Sciatic nerve (tissue), 2 donors: ENCODE measurements around the gene GNL3. TPM values are rescaled to one million over a fixed set of nuclear protein-coding genes. Genes with fewer than 3 reads are reported as not detected.

Source experiments
- ATAC-seq: fragments of 200-7000 bp; cut with Tn5 transposase; one replicate; pipeline ENCODE4 v1.9.1; 2020; ENCODE audit warnings: mild to moderate bottlenecking, moderate library complexity
- DNase-seq: peaks from one replicate; pipeline ENCODE4 v3.0.0-alpha.2; 2020; ENCODE audit warnings: low spot score
- intact Hi-C: fragments of 100-400 bp; cut with DNase I; formaldehyde crosslinking; loops from one replicate; pipeline ENCODE4 v1.14.2; 2022
- total RNA-seq: library from RNA; stranded (reverse); fragmentation: NEBNext Ultra II Directional; extraction: Animal tissue kit (Norgen Biotek cat#: 25700); gene quantifications from one replicate; pipeline ENCODE4 v1.2.1, GENCODE V29; 2021
- donor health status: DM: no; HTN: no; CAD: no.
- donor health status: DM: no; HTN: no; CAD: no.

Gene GNL3
- total RNA-seq, 1 donor from 2014 or later, result 55.4 TPM

- DNase-seq, result no peak
- no peak for ATAC-seq
- intact Hi-C loops, result loop anchor here (10.0 kb wide), 1 partner anchor 229 kb away; the partner anchor contains the start of genes NISCH and TNNC1
Observed at GRCh38 chr3:52684184-52684583, 1.6 kb upstream of the GNL3 start.

- ATAC-seq, result peak; percentile 86
- intact Hi-C loops, result loop anchor here (5.0 to 10.0 kb wide), 2 partner anchors 230 to 698 kb away; partner anchors contain the start of genes NISCH and TNNC1
- DNase-seq, result peak; percentile 80
Observed at GRCh38 chr3:52685285-52685708, 535 bp upstream of the GNL3 start.

GRCh38 chr3:52688266-52688665, 2.4 kb downstream of the GNL3 start:
- intact Hi-C loops, result loop anchor here (5.0 to 10.0 kb wide), 2 partner anchors 233 to 701 kb away; partner anchors contain the start of genes NISCH and TNNC1
- ATAC-seq (no peak), DNase-seq (no peak)

GRCh38 chr3:52689151-52689550, 3.3 kb downstream of the GNL3 start:
- ATAC-seq (no peak), DNase-seq (no peak)
- intact Hi-C loops, result loop anchor here (5.0 to 10.0 kb wide), 2 partner anchors 234 to 702 kb away; partner anchors contain the start of genes NISCH and TNNC1

- intact Hi-C loops, result no loop called here
- DNase-seq, result no peak
- no peak for ATAC-seq
Observed at GRCh38 chr3:52690560-52690959, 4.7 kb downstream of the GNL3 start.

- intact Hi-C loops, result no loop called here
- DNase-seq (no peak), ATAC-seq (no peak)
Observed at GRCh38 chr3:52693071-52693470, 7.2 kb downstream of the GNL3 start.

GRCh38 chr3:52694528-52695189, 8.8 kb downstream of the GNL3 start:
- ATAC-seq (no peak), DNase-seq (no peak)
- intact Hi-C loops, result loop anchor here (5.0 kb wide), 1 partner anchor 238 kb away; no protein-coding TSS in a partner anchor

GRCh38 chr3:52695798-52696671, 10.2 kb downstream of the GNL3 start:
- intact Hi-C loops, result loop anchor here (5.0 kb wide), 1 partner anchor 236 kb away; no protein-coding TSS in a partner anchor
- DNase-seq, result no peak
- ATAC-seq, result no peak

GRCh38 chr3:52696830-52697631, 11.2 kb downstream of the GNL3 start:
- intact Hi-C loops, result loop anchor here (5.0 kb wide), 1 partner anchor 235 kb away; no protein-coding TSS in a partner anchor

GRCh38 chr3:52697632-52697965, 11.8 kb downstream of the GNL3 start:
- no peak for DNase-seq
- ATAC-seq, result no peak
- intact Hi-C loops, result loop anchor here (5.0 kb wide), 1 partner anchor 235 kb away; no protein-coding TSS in a partner anchor

More at GRCh38 chr3:52696830-52697631, 11.2 kb downstream of the GNL3 start:
- DNase-seq, result no peak
- ATAC-seq, result no peak

GRCh38 chr3:52703341-52703740, 17.5 kb downstream of the GNL3 start:
- ATAC-seq, result no peak
- intact Hi-C loops, result no loop called here
- DNase-seq, result no peak

- intact Hi-C loops, result no loop called here
- ATAC-seq (peak; percentile 33), DNase-seq (no peak)
Observed at GRCh38 chr3:52704611-52705437, 19.0 kb downstream of the GNL3 start.

GRCh38 chr3:52705438-52705687, 19.5 kb downstream of the GNL3 start:
- no peak for DNase-seq
- intact Hi-C loops, result no loop called here

GRCh38 chr3:52705688-52706686, 20.2 kb downstream of the GNL3 start, which contains the start of the genes GLT8D1 and SPCS1:
GLT8D1 (minus strand) TSS chr3:52705791; CDS start chr3:52700460, 5,331 bp downstream.
SPCS1 (plus strand) TSS chr3:52706106; CDS start chr3:52706247, 141 bp downstream.
- DNase-seq, result peak; percentile 90
- ATAC-seq, result peak; percentile 95

More at GRCh38 chr3:52705438-52705687, 19.5 kb downstream of the GNL3 start:
- no peak for ATAC-seq

GRCh38 chr3:52707585-52707984, 21.8 kb downstream of the GNL3 start:
- no peak for ATAC-seq
- intact Hi-C loops, result no loop called here

More at GRCh38 chr3:52705688-52706686, 20.2 kb downstream of the GNL3 start, which contains the start of the genes GLT8D1 and SPCS1:
- intact Hi-C loops, result no loop called here

GRCh38 chr3:52710512-52710911, 24.7 kb downstream of the GNL3 start:
- intact Hi-C loops, result no loop called here

More at GRCh38 chr3:52707585-52707984, 21.8 kb downstream of the GNL3 start:
- DNase-seq, result no peak

More at GRCh38 chr3:52710512-52710911, 24.7 kb downstream of the GNL3 start:
- ATAC-seq (no peak), DNase-seq (no peak)
